Vagina (tissue), 2 donors: ENCODE results near the gene ADK.

Source experiments
- CTCF ChIP-seq, 3 experiments: fragments of 450-650 bp in 2 of 3; fragments of 200-600 bp in 1 of 3; sonication (generic) in 1 of 3; IDR thresholded peaks; one replicate each; pipeline ENCODE4 v1.5.1; 2017 to 2019; ENCODE audit warnings: antibody characterized with exemption in 3 of 3, mild to moderate bottlenecking in 2 of 3, moderate library complexity in 2 of 3
- POLR2A ChIP-seq, 2 donors: fragments of 450-650 bp; IDR thresholded peaks; one replicate each; pipeline ENCODE4 v1.6.1; 2017; ENCODE audit warnings: antibody characterized with exemption in 2 of 2, mild to moderate bottlenecking in 2 of 2, moderate library complexity in 2 of 2
- POLR2AphosphoS5 ChIP-seq, 2 donors: sonication (generic); formaldehyde crosslinking; IDR thresholded peaks; one replicate each; pipeline ENCODE4 v1.9.0; 2017; ENCODE audit warnings: antibody characterized with exemption in 2 of 2, mild to moderate bottlenecking in 2 of 2, low read depth in 1 of 2; ENCODE audit not compliant: insufficient read depth in 1 of 2

DNA sequence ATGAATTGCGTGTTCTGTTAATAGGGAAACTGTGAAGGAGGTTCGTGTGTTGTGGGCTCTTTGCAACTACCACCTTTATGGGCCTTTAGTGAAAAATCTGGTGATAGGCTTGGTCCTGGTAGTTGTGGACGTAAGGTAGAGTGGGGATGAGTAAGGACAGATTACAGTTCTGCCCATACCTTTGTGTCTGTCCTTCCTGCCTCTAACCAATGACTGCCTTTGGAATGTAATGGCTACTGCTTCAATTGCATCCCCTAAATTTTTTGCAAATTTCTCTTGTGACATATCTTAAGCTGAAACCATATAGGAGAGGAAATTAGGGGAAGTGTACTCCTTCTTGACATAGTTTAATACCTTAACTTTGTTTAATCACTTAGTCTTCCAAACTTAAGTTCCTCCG lies 82.3 kb downstream of the ADK start:
- TF ChIP-seq CTCF (IDR thresholded peaks at IDR 0.05), result no peak
- no peak for TF ChIP-seq POLR2A (IDR thresholded peaks at IDR 0.05)
- no peak for TF ChIP-seq POLR2AphosphoS5 (IDR thresholded peaks at IDR 0.05; ENCODE audit: insufficient read depth in 1 of 2, low read depth in 1 of 2)
